Measurements from ENCODE around the gene FKBP9.

FKBP9 gene

GRCh38 chr7:32928785-32929298, 28.4 kb upstream of the FKBP9 start:
- H3K4me3 ChIP-seq (ENCODE audit: control insufficient read depth, low read depth, low read length): no peak overlapping the region
- TF ChIP-seq CTCF (conservative IDR thresholded peaks at IDR 0.05; ENCODE audit: control insufficient read depth, insufficient read depth, low read depth, low read length): no peak
- no peak for DNase-seq (ENCODE audit: low read depth)

- no peak overlapping the region for H3K4me3 ChIP-seq (ENCODE audit: control insufficient read depth, low read depth, low read length)
- no peak for TF ChIP-seq CTCF (conservative IDR thresholded peaks at IDR 0.05; ENCODE audit: control insufficient read depth, insufficient read depth, low read depth, low read length)
- no peak for DNase-seq (ENCODE audit: low read depth)
Measured at GRCh38 chr7:32929430-32930143, 27.7 kb upstream of the FKBP9 start.

GRCh38 chr7:32930378-32930777, 26.9 kb upstream of the FKBP9 start:
- TF ChIP-seq CTCF (conservative IDR thresholded peaks at IDR 0.05; ENCODE audit: control insufficient read depth, insufficient read depth, low read depth, low read length): no peak
- H3K4me3 ChIP-seq (ENCODE audit: control insufficient read depth, low read depth, low read length): no peak overlapping the region
- DNase-seq (ENCODE audit: low read depth): no peak

- DNase-seq (ENCODE audit: low read depth): no peak
- no peak overlapping the region for H3K4me3 ChIP-seq (ENCODE audit: control insufficient read depth, low read depth, low read length)
- no peak for TF ChIP-seq CTCF (conservative IDR thresholded peaks at IDR 0.05; ENCODE audit: control insufficient read depth, insufficient read depth, low read depth, low read length)
Measured at GRCh38 chr7:32935558-32935957, 21.7 kb upstream of the FKBP9 start.

GRCh38 chr7:32936689-32937088, 20.6 kb upstream of the FKBP9 start:
- no peak for TF ChIP-seq CTCF (conservative IDR thresholded peaks at IDR 0.05; ENCODE audit: control insufficient read depth, insufficient read depth, low read depth, low read length)
- no peak for DNase-seq (ENCODE audit: low read depth)
- H3K4me3 ChIP-seq (ENCODE audit: control insufficient read depth, low read depth, low read length): no peak overlapping the region

- no peak for TF ChIP-seq CTCF (conservative IDR thresholded peaks at IDR 0.05; ENCODE audit: control insufficient read depth, insufficient read depth, low read depth, low read length)
- DNase-seq (ENCODE audit: low read depth): peak; percentile 84
- no peak overlapping the region for H3K4me3 ChIP-seq (ENCODE audit: control insufficient read depth, low read depth, low read length)
Measured at GRCh38 chr7:32937344-32938174, 19.7 kb upstream of the FKBP9 start.
